Mucosa of gallbladder (tissue), 1 donor: ENCODE data around the gene RASGRP2. TPM values are rescaled to one million over a fixed set of nuclear protein-coding genes. Genes with fewer than 3 reads are reported as not detected.

ENCODE experiments used
- DNase-seq: peaks from one replicate; pipeline ENCODE4 v3.0.0-alpha.2; 2020; ENCODE audit warnings: low spot score
- total RNA-seq: library from RNA; stranded (reverse); gene quantifications from one replicate; pipeline ENCODE4 v1.2.1, GENCODE V29; 2021
- donor health status: DM: no; HTN: no; CAD: no.

Gene RASGRP2
- total RNA-seq, 1 donor from 2014 or later: 17.1 TPM

- no peak for DNase-seq
These were observed 13.8 kb upstream of the RASGRP2 start for GRCh38 chr11:64757549-64758329.

GRCh38 chr11:64755681-64756361 is 11.9 kb upstream of the RASGRP2 start:
- DNase-seq: no peak

GRCh38 chr11:64754919-64755662 is 11.1 kb upstream of the RASGRP2 start:
- DNase-seq: no peak

- DNase-seq: no peak
These were observed 10.4 kb upstream of the RASGRP2 start for GRCh38 chr11:64754124-64754918.

GRCh38 chr11:64753380-64754123 is 9.6 kb upstream of the RASGRP2 start:
- DNase-seq: no peak

- DNase-seq: no peak
These were observed 9.1 kb upstream of the RASGRP2 start for GRCh38 chr11:64753019-64753379.

GRCh38 chr11:64752175-64752970 is 8.4 kb upstream of the RASGRP2 start:
- DNase-seq: no peak

GRCh38 chr11:64751580-64751979 is 7.6 kb upstream of the RASGRP2 start:
- DNase-seq: no peak

GRCh38 chr11:64751136-64751535 is 7.2 kb upstream of the RASGRP2 start:
- DNase-seq: no peak

GRCh38 chr11:64750361-64751054 is 6.6 kb upstream of the RASGRP2 start:
- DNase-seq: no peak

- no peak for DNase-seq
These were observed 4.2 kb upstream of the RASGRP2 start for GRCh38 chr11:64747961-64748665.

- DNase-seq: no peak
These were observed 2.5 kb upstream of the RASGRP2 start for GRCh38 chr11:64746486-64746885.

GRCh38 chr11:64745521-64746328 is 1.8 kb upstream of the RASGRP2 start:
- DNase-seq: peak; percentile 78

- DNase-seq: peak; percentile 77
These were observed 1.2 kb upstream of the RASGRP2 start for GRCh38 chr11:64745189-64745520.

GRCh38 chr11:64744544-64745188 is 724 bp upstream of the RASGRP2 start:
- DNase-seq: no peak

- DNase-seq: peak; percentile 67
These were observed 902 bp downstream of the RASGRP2 start for GRCh38 chr11:64742889-64743590.
